HEK293 (cell line): ENCODE measurements around the gene KRT12.

ENCODE experiments used
- CTCF ChIA-PET: fragments of 350-600 bp; formaldehyde crosslinking; extraction: SDS; loops from one replicate; lab custom pipeline; 2021; ENCODE audit warnings: antibody characterized with exemption; lab: Yijun Ruan, JAX
- POLR2A ChIA-PET: fragments of 300-600 bp; formaldehyde crosslinking; extraction: SDS; loops from one replicate; lab custom pipeline; 2020; ENCODE audit warnings: antibody characterized with exemption, inconsistent platforms; lab: Yijun Ruan, JAX
- H3K27ac ChIP-seq: fragments of 200-500 bp; sonication (Bioruptor generic); 2 replicates; pipeline ENCODE4 v1.5.1; 2014; ENCODE audit warnings: low read depth, low read length, control low read depth, inconsistent platforms; ENCODE audit errors: extremely low read depth
- H3K36me3 ChIP-seq, 2 experiments: fragments of 200-500 bp in 1 of 2; sonication (Bioruptor generic) in 1 of 2; 1 replicate in 1 of 2; 2 replicates in 1 of 2; pipeline ENCODE4 v1.5.1; 2014 to 2017; ENCODE audit warnings: inconsistent platforms in 2 of 2, low read length in 2 of 2; ENCODE audit not compliant: control insufficient read depth in 2 of 2, insufficient read depth in 1 of 2
- H3K4me1 ChIP-seq: fragments of 200-500 bp; sonication (Bioruptor generic); 2 replicates; pipeline ENCODE4 v1.5.1; 2014; ENCODE audit warnings: mild to moderate bottlenecking, low read length, inconsistent platforms; ENCODE audit not compliant: control insufficient read depth, insufficient read depth
- H3K4me3 ChIP-seq: 2 replicates; pipeline ENCODE4 v1.5.1; 2011; ENCODE audit warnings: low read depth, mild to moderate bottlenecking, control low read depth, low read length, moderate library complexity
- H3K9me3 ChIP-seq: fragments of 200-500 bp; sonication (Bioruptor generic); 2 replicates; pipeline ENCODE4 v1.5.1; 2014; ENCODE audit warnings: low read depth, low read length, inconsistent platforms; ENCODE audit not compliant: control insufficient read depth, insufficient read depth
- BCL11A ChIP-seq: fragments of 450-650 bp; formaldehyde crosslinking; IDR thresholded peaks from 2 replicates; pipeline ENCODE4 v1.5.1; 2016; ENCODE audit warnings: low read depth, missing biosample characterization, missing genetic modification characterization
- GFI1B ChIP-seq: fragments of 450-650 bp; formaldehyde crosslinking; IDR thresholded peaks from 2 replicates; pipeline ENCODE4 v1.5.1; 2016; ENCODE audit warnings: missing biosample characterization, missing genetic modification characterization
- HOXD13 ChIP-seq: sonication (generic); formaldehyde crosslinking; IDR thresholded peaks from 2 replicates; pipeline ENCODE4 v1.8.0; 2022; ENCODE audit warnings: missing genetic modification reagents, borderline replicate concordance
- KLF9 ChIP-seq: fragments of 450-650 bp; formaldehyde crosslinking; IDR thresholded peaks from 2 replicates; pipeline ENCODE4 v1.5.1; 2016; ENCODE audit warnings: missing biosample characterization, missing genetic modification characterization, low read depth
- OSR2 ChIP-seq: fragments of 450-650 bp; formaldehyde crosslinking; IDR thresholded peaks from 2 replicates; pipeline ENCODE4 v1.5.1; 2016; ENCODE audit warnings: missing biosample characterization, missing genetic modification characterization
- PRDM1 ChIP-seq: fragments of 450-650 bp; formaldehyde crosslinking; IDR thresholded peaks from 2 replicates; pipeline ENCODE4; 2016; ENCODE audit warnings: missing biosample characterization, missing genetic modification characterization
- REPIN1 ChIP-seq: fragments of 450-650 bp; formaldehyde crosslinking; IDR thresholded peaks from 2 replicates; pipeline ENCODE4 v1.5.1; 2017; ENCODE audit warnings: missing biosample characterization, missing genetic modification characterization, low read depth
- SP2 ChIP-seq: fragments of 450-650 bp; formaldehyde crosslinking; IDR thresholded peaks from 2 replicates; pipeline ENCODE4 v1.5.1; 2016; ENCODE audit warnings: missing biosample characterization, missing genetic modification characterization
- YY1 ChIP-seq: fragments of 450-650 bp; formaldehyde crosslinking; IDR thresholded peaks from 2 replicates; pipeline ENCODE4 v1.5.1; 2018; ENCODE audit warnings: missing biosample characterization, missing genetic modification characterization
- ZBTB21 ChIP-seq: fragments of 450-650 bp; formaldehyde crosslinking; IDR thresholded peaks from 2 replicates; pipeline ENCODE4 v1.5.1; 2017; ENCODE audit warnings: missing biosample characterization, missing genetic modification characterization
- ZBTB7A ChIP-seq: fragments of 450-650 bp; formaldehyde crosslinking; IDR thresholded peaks from 2 replicates; pipeline ENCODE4 v1.5.1; 2016; ENCODE audit warnings: low read depth, missing biosample characterization, missing genetic modification characterization
- ZNF112 ChIP-seq: fragments of 450-650 bp; formaldehyde crosslinking; IDR thresholded peaks from 2 replicates; pipeline ENCODE4 v1.5.0; 2017; ENCODE audit warnings: missing biosample characterization, missing genetic modification characterization
- ZNF132 ChIP-seq: fragments of 450-650 bp; formaldehyde crosslinking; IDR thresholded peaks from 2 replicates; pipeline ENCODE4 v1.5.1; 2017; ENCODE audit warnings: missing biosample characterization, missing genetic modification characterization, borderline replicate concordance
- ZNF146 ChIP-seq: fragments of 450-650 bp; formaldehyde crosslinking; IDR thresholded peaks from 2 replicates; pipeline ENCODE4 v1.5.1; 2016; ENCODE audit warnings: missing biosample characterization, missing genetic modification characterization
- ZNF354C ChIP-seq: fragments of 450-650 bp; formaldehyde crosslinking; IDR thresholded peaks from 2 replicates; pipeline ENCODE4 v1.5.1; 2016; ENCODE audit warnings: missing biosample characterization, missing genetic modification characterization, low read depth, borderline replicate concordance
- ZNF548 ChIP-seq: fragments of 450-650 bp; formaldehyde crosslinking; IDR thresholded peaks from 2 replicates; pipeline ENCODE4 v1.5.1; 2016; ENCODE audit warnings: missing biosample characterization, missing genetic modification characterization
- ZNF558 ChIP-seq: fragments of 450-650 bp; formaldehyde crosslinking; IDR thresholded peaks from 2 replicates; pipeline ENCODE4 v1.5.1; 2016; ENCODE audit warnings: missing biosample characterization, missing genetic modification characterization
- ZNF561 ChIP-seq: fragments of 450-650 bp; IDR thresholded peaks from 2 replicates; pipeline ENCODE4 v1.5.1; 2018; ENCODE audit warnings: missing biosample characterization, missing genetic modification characterization, borderline replicate concordance
- ZNF600 ChIP-seq: fragments of 450-650 bp; formaldehyde crosslinking; IDR thresholded peaks from 2 replicates; pipeline ENCODE4 v1.5.1; 2016; ENCODE audit warnings: missing biosample characterization, missing genetic modification characterization
- ZNF658 ChIP-seq: fragments of 450-650 bp; formaldehyde crosslinking; IDR thresholded peaks from 2 replicates; pipeline ENCODE4; 2016; ENCODE audit warnings: missing biosample characterization, missing genetic modification characterization
- ZNF701 ChIP-seq: fragments of 450-650 bp; formaldehyde crosslinking; IDR thresholded peaks from 2 replicates; pipeline ENCODE4 v1.5.1; 2016; ENCODE audit warnings: missing biosample characterization, missing genetic modification characterization
- ZNF707 ChIP-seq: fragments of 450-650 bp; formaldehyde crosslinking; IDR thresholded peaks from 2 replicates; pipeline ENCODE4 v1.5.1; 2016; ENCODE audit warnings: missing biosample characterization, missing genetic modification characterization
- ZNF791 ChIP-seq: fragments of 450-650 bp; formaldehyde crosslinking; IDR thresholded peaks from 2 replicates; pipeline ENCODE4 v1.5.1; 2016; ENCODE audit warnings: missing biosample characterization, missing genetic modification characterization
- ZNF843 ChIP-seq: fragments of 450-650 bp; formaldehyde crosslinking; IDR thresholded peaks from 2 replicates; pipeline ENCODE4 v1.5.1; 2016; ENCODE audit warnings: missing biosample characterization, missing genetic modification characterization
- TF ChIP-seq, protein P1 (sequence below): fragments of 450-650 bp; formaldehyde crosslinking; IDR thresholded peaks from 2 replicates; pipeline ENCODE4 v1.5.1; 2016; ENCODE audit warnings: missing biosample characterization, missing genetic modification characterization, borderline replicate concordance
- TF ChIP-seq, protein P2 (sequence below): fragments of 450-650 bp; formaldehyde crosslinking; IDR thresholded peaks from 2 replicates; pipeline ENCODE4 v1.5.1; 2016; ENCODE audit warnings: missing biosample characterization, missing genetic modification characterization
- TF ChIP-seq, protein P3 (sequence below): fragments of 450-650 bp; formaldehyde crosslinking; IDR thresholded peaks from 2 replicates; pipeline ENCODE4 v1.5.1; 2016; ENCODE audit warnings: missing biosample characterization, missing genetic modification characterization
- TF ChIP-seq, protein P4 (sequence below): fragments of 450-650 bp; formaldehyde crosslinking; IDR thresholded peaks from 2 replicates; pipeline ENCODE4; 2016; ENCODE audit warnings: missing biosample characterization, missing genetic modification characterization
- TF ChIP-seq, protein P5 (sequence below): fragments of 450-650 bp; formaldehyde crosslinking; IDR thresholded peaks from 2 replicates; pipeline ENCODE4 v1.5.1; 2016; ENCODE audit warnings: missing biosample characterization, missing genetic modification characterization
- TF ChIP-seq, protein P6 (sequence below): fragments of 450-650 bp; formaldehyde crosslinking; IDR thresholded peaks from 2 replicates; pipeline ENCODE4 v1.5.1; 2017; ENCODE audit warnings: missing biosample characterization, missing genetic modification characterization

Gene KRT12

DNA sequence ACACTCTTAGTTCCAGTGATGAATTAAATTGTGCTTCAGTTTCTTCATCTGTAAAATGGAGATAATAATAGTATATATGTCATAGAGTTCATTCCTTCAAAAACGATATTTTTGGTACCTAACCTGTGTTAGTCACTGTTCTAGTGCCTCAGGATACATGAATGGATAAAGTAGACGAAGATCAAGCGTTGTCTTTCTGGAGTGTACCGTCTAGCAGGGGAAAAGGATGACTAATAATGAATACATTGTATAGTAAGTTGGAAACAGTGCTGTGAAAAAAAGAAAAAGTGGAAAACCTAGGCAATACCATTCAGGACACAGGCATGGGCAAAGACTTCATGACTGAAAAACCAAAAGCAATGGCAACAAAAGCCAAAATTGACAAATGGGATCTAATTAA is 53.2 kb downstream of the KRT12 start:
- H3K27ac ChIP-seq, result no peak overlapping the region
- no peaks in the 10 kb centered on the region; the same call in 1 of the 2 replicates for H3K4me1 ChIP-seq
- H3K4me3 ChIP-seq, result no peak overlapping the region
- no peaks in the 10 kb centered on the region for H3K9me3 ChIP-seq
- TF ChIP-seq ZBTB7A (tag by site-specific recombination) (no peak), ZNF843 (no peak), HOXD13 (CRISPR knock-in tag) (no peak), ZNF146 (no peak), ZNF561 (no peak), ZNF600 (tag by site-specific recombination) (no peak), ZBTB21 (tag by site-specific recombination) (no peak), ZNF112 (tag by site-specific recombination) (no peak), BCL11A (tag by site-specific recombination) (no peak), SP2 (tag by site-specific recombination) (no peak), ZNF548 (tag by site-specific recombination) (no peak), ZNF791 (no peak), OSR2 (tag by site-specific recombination) (no peak), ZNF701 (tag by site-specific recombination) (no peak), ZNF558 (tag by site-specific recombination) (no peak), PRDM1 (tag by site-specific recombination) (no peak), ZNF354C (tag by site-specific recombination) (no peak)
- TF ChIP-seq, protein P1, sequence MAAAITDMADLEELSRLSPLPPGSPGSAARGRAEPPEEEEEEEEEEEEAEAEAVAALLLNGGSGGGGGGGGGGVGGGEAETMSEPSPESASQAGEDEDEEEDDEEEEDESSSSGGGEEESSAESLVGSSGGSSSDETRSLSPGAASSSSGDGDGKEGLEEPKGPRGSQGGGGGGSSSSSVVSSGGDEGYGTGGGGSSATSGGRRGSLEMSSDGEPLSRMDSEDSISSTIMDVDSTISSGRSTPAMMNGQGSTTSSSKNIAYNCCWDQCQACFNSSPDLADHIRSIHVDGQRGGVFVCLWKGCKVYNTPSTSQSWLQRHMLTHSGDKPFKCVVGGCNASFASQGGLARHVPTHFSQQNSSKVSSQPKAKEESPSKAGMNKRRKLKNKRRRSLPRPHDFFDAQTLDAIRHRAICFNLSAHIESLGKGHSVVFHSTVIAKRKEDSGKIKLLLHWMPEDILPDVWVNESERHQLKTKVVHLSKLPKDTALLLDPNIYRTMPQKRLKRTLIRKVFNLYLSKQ (tag by site-specific recombination), result no peak
- TF ChIP-seq, protein P2, sequence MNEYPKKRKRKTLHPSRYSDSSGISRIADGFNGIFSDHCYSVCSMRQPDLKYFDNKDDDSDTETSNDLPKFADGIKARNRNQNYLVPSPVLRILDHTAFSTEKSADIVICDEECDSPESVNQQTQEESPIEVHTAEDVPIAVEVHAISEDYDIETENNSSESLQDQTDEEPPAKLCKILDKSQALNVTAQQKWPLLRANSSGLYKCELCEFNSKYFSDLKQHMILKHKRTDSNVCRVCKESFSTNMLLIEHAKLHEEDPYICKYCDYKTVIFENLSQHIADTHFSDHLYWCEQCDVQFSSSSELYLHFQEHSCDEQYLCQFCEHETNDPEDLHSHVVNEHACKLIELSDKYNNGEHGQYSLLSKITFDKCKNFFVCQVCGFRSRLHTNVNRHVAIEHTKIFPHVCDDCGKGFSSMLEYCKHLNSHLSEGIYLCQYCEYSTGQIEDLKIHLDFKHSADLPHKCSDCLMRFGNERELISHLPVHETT (tag by site-specific recombination), result no peak
- TF ChIP-seq, protein P3, sequence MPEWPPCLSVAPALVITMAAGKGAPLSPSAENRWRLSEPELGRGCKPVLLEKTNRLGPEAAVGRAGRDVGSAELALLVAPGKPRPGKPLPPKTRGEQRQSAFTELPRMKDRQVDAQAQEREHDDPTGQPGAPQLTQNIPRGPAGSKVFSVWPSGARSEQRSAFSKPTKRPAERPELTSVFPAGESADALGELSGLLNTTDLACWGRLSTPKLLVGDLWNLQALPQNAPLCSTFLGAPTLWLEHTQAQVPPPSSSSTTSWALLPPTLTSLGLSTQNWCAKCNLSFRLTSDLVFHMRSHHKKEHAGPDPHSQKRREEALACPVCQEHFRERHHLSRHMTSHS (tag by site-specific recombination), result no peak
- ChIA-PET CTCF (interaction anchor here (0.7 to 1.4 kb wide), 2 partner anchors 836 to 849 kb away, joined by 3 read pairs; no protein-coding TSS in a partner anchor), POLR2A (no interaction called here)
- peaks cover 0 to 15% of the 10 kb centered on the region in 2 experiments; a peak in 1 of 3 replicates for H3K36me3 ChIP-seq

DNA sequence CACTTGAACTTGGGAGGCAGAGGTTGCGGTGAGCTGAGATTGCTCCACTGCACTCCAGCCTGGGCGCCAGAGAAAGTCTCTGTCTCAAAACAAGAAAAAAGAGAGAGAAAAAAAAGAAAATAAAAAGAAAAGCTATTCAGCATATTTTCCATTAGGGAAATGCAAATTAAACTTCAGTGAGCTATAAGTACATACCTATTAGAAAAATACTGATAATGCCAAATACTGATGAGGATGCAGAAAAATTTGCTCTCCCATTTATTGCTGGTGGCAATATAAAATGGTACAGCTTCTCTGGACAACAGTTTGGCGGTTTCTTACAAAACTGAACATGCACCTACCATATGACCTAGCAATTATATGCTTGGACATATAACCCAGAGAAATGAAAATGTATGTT is 54.4 kb downstream of the KRT12 start:
- ChIA-PET CTCF (interaction anchor here (0.5 to 1.4 kb wide), 3 partner anchors 736 to 850 kb away, joined by 3 to 4 read pairs (median 3); no protein-coding TSS in a partner anchor), POLR2A (no interaction called here)
- no peaks in the 10 kb centered on the region for H3K9me3 ChIP-seq
- peaks cover 0 to 12% of the 10 kb centered on the region in 2 experiments; a peak in 1 of 3 replicates for H3K36me3 ChIP-seq
- no peak for TF ChIP-seq REPIN1 (tag by site-specific recombination)
- TF ChIP-seq, protein P4, sequence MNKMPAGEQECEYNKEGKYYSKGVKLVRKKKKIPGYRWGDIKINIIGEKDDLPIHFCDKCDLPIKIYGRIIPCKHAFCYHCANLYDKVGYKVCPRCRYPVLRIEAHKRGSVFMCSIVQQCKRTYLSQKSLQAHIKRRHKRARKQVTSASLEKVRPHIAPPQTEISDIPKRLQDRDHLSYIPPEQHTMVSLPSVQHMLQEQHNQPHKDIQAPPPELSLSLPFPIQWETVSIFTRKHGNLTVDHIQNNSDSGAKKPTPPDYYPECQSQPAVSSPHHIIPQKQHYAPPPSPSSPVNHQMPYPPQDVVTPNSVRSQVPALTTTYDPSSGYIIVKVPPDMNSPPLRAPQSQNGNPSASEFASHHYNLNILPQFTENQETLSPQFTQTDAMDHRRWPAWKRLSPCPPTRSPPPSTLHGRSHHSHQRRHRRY (tag by site-specific recombination), result no peak
- TF ChIP-seq KLF9, result no peak
- TF ChIP-seq YY1, result no peak
- no peak for TF ChIP-seq ZNF658 (tag by site-specific recombination)
- no peak for TF ChIP-seq ZNF132 (tag by site-specific recombination)
- TF ChIP-seq, protein P5, sequence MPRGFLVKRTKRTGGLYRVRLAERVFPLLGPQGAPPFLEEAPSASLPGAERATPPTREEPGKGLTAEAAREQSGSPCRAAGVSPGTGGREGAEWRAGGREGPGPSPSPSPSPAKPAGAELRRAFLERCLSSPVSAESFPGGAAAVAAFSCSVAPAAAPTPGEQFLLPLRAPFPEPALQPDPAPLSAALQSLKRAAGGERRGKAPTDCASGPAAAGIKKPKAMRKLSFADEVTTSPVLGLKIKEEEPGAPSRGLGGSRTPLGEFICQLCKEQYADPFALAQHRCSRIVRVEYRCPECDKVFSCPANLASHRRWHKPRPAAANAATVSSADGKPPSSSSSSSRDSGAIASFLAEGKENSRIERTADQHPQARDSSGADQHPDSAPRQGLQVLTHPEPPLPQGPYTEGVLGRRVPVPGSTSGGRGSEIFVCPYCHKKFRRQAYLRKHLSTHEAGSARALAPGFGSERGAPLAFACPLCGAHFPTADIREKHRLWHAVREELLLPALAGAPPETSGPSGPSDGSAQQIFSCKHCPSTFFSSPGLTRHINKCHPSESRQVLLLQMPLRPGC (tag by site-specific recombination), result no peak
- no peak for TF ChIP-seq ZNF707 (tag by site-specific recombination)
- TF ChIP-seq GFI1B (tag by site-specific recombination), result no peak
- TF ChIP-seq, protein P6, sequence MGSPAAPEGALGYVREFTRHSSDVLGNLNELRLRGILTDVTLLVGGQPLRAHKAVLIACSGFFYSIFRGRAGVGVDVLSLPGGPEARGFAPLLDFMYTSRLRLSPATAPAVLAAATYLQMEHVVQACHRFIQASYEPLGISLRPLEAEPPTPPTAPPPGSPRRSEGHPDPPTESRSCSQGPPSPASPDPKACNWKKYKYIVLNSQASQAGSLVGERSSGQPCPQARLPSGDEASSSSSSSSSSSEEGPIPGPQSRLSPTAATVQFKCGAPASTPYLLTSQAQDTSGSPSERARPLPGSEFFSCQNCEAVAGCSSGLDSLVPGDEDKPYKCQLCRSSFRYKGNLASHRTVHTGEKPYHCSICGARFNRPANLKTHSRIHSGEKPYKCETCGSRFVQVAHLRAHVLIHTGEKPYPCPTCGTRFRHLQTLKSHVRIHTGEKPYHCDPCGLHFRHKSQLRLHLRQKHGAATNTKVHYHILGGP (tag by site-specific recombination), result no peak
- no peak for TF ChIP-seq ZNF791
- H3K27ac ChIP-seq, result no peak overlapping the region
- no peak overlapping the region for H3K4me3 ChIP-seq
- H3K4me1 ChIP-seq, result no peaks in the 10 kb centered on the region; the same call in 1 of the 2 replicates
